Natural killer cell (primary cell): ENCODE results near the gene ATXN1. TPM values are rescaled to one million over a fixed set of nuclear protein-coding genes. Genes with fewer than 3 reads are reported as not detected.
A peak's percentile ranks its signal among the peaks of the same experiment; 100 is the strongest.

Experiments
- ATAC-seq, 3 donors: fragments of 150-1000 bp in 2 of 3; fragments of 200-7000 bp in 1 of 3; cut with Tn5 transposase; 1 replicate in 1 of 3; 2 replicates in 2 of 3; pipeline ENCODE4 v1.10.0; 2021; ENCODE audit warnings: mild to moderate bottlenecking in 2 of 3, moderate library complexity in 2 of 3
- DNase-seq, 2 donors: peaks; one replicate each; pipeline versions ENCODE4 v3.0.0 to v3.0.0-alpha.2; 2013 to 2021; ENCODE audit warnings: mixed read lengths in 1 of 2
- H3K27ac ChIP-seq: one replicate; pipeline ENCODE4 v1.5.1; 2013; ENCODE audit warnings: mild to moderate bottlenecking, low read length
- H3K27me3 ChIP-seq: one replicate; pipeline ENCODE4 v1.6.1; 2013; ENCODE audit warnings: low read length; ENCODE audit not compliant: control insufficient read depth, insufficient read depth
- H3K36me3 ChIP-seq: one replicate; pipeline ENCODE4 v1.6.1; 2013; ENCODE audit warnings: low read length; ENCODE audit not compliant: control insufficient read depth, insufficient read depth
- H3K4me1 ChIP-seq: one replicate; pipeline ENCODE4 v1.6.1; 2013; ENCODE audit warnings: low read length; ENCODE audit not compliant: control insufficient read depth, insufficient read depth
- H3K4me3 ChIP-seq: one replicate; pipeline ENCODE4 v1.5.1; 2013; ENCODE audit warnings: low read length
- H3K9me3 ChIP-seq: one replicate; pipeline ENCODE4 v1.6.1; 2013; ENCODE audit warnings: low read length; ENCODE audit not compliant: control insufficient read depth, insufficient read depth
- H3K27ac Mint-ChIP-seq, 2 donors: one replicate each; pipeline ENCODE4 v1.8.0; 2022; ENCODE audit warnings: mild to moderate bottlenecking in 2 of 2, mixed read lengths in 2 of 2, moderate library complexity in 1 of 2
- H3K27me3 Mint-ChIP-seq, 2 donors: one replicate each; pipeline ENCODE4 v1.8.0; 2022; ENCODE audit warnings: low read depth in 2 of 2, mixed read lengths in 2 of 2
- H3K36me3 Mint-ChIP-seq: one replicate; pipeline ENCODE4 v1.8.0; 2022; ENCODE audit warnings: mixed read lengths
- H3K4me1 Mint-ChIP-seq, 2 donors: one replicate each; pipeline ENCODE4 v1.8.0; 2022; ENCODE audit warnings: mixed read lengths in 2 of 2
- H3K4me3 Mint-ChIP-seq: one replicate; pipeline ENCODE4 v1.8.0; 2022; ENCODE audit warnings: mild to moderate bottlenecking, moderate library complexity, mixed read lengths
- H3K9me3 Mint-ChIP-seq, 2 donors: one replicate each; pipeline ENCODE4 v1.8.0; 2022; ENCODE audit warnings: mixed read lengths in 2 of 2
- WGBS: methylation state at CpG from one replicate; pipeline ENCODE4 v1.1.7; 2013; ENCODE audit warnings: missing lambda C conversion rate; ENCODE audit not compliant: insufficient coverage; 5-methylcytosine and 5-hydroxymethylcytosine counted together
- intact Hi-C: fragments of 100-400 bp; cut with micrococcal nuclease; formaldehyde crosslinking; loops from one replicate; pipeline ENCODE4 v1.14.2; 2022
- total RNA-seq, 4 donors: library from RNA; stranded (reverse); fragments of 120-200 nt in 1 of 4; gene quantifications; one replicate each; pipeline versions ENCODE4 v1.2.3 to v1.2.4, GENCODE V29; 2013 to 2022
- TF ChIP-seq, protein P1 (sequence below): fragments of 200-600 bp; IDR thresholded peaks from one replicate; pipeline ENCODE4 v1.8.0; 2022; ENCODE audit warnings: antibody characterized with exemption

Gene ATXN1
- total RNA-seq, 3 donors from 2014 or later (not counting 1 experiment from before 2014, with no cell fraction given): 90.4 to 120 (median 97.9) TPM

DNA sequence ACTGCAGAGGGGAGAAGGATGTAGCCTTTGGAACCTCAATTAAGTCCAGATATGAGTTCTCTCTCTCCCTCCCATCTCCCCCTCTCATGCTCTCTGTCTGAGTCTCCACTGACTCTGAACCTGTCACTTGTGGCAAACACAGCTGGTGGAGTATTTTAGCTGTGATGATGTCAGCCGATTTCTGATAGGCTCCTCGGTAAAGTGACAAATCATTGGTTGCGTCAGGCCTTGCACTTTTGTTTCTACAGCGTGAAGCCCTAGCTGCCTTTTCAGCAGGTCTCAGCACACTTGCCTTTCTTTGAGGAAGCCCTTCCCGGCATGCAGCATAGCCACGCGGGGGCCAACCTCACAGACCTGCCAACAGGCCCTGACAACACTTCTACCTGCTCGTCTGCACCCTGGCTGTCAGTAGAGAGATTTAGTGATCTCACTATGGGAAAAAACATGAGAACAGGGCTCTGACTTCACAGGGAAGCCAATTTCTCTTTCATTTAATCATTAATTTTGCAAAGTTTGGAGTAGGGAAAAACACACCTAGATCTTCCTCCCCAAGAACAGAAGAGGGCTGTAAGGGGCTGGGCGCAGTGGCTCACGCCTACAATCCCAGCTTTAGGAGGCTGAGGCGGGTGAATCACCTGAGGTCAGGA, 438.5 kb downstream of the ATXN1 start:
- Mint-ChIP-seq H3K36me3 (no peaks in the 10 kb centered on the region), H3K27me3 (no peaks in the 10 kb centered on the region), H3K9me3 (no peaks in the 10 kb centered on the region), H3K4me1 (peaks cover 58 to 64% of the 10 kb centered on the region in 2 donors), H3K27ac (peak overlapping the region; percentile 94 to 95), H3K4me3 (peak overlapping the region; percentile 66)
- peak overlapping the region; percentile 79 for H3K27ac ChIP-seq
- H3K27me3 ChIP-seq: no peaks in the 10 kb centered on the region
- H3K4me1 ChIP-seq: peaks cover 66% of the 10 kb centered on the region
- TF ChIP-seq, protein P1, sequence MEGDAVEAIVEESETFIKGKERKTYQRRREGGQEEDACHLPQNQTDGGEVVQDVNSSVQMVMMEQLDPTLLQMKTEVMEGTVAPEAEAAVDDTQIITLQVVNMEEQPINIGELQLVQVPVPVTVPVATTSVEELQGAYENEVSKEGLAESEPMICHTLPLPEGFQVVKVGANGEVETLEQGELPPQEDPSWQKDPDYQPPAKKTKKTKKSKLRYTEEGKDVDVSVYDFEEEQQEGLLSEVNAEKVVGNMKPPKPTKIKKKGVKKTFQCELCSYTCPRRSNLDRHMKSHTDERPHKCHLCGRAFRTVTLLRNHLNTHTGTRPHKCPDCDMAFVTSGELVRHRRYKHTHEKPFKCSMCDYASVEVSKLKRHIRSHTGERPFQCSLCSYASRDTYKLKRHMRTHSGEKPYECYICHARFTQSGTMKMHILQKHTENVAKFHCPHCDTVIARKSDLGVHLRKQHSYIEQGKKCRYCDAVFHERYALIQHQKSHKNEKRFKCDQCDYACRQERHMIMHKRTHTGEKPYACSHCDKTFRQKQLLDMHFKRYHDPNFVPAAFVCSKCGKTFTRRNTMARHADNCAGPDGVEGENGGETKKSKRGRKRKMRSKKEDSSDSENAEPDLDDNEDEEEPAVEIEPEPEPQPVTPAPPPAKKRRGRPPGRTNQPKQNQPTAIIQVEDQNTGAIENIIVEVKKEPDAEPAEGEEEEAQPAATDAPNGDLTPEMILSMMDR: no peak
- intact Hi-C loops: loop anchor here (1.0 to 5.0 kb wide), 5 partner anchors 10 to 440 kb away; partner anchors contain the start of gene MYLIP
- DNase-seq: peak; percentile 68 to 92
- H3K4me3 ChIP-seq: no peak overlapping the region
- ATAC-seq: peak; percentile 67 to 85 (median 82)
- no peaks in the 10 kb centered on the region for H3K9me3 ChIP-seq
- WGBS: 30% methylated on average over 11 of the region's 11 CpGs
- peaks cover 4% of the 10 kb centered on the region for H3K36me3 ChIP-seq

DNA sequence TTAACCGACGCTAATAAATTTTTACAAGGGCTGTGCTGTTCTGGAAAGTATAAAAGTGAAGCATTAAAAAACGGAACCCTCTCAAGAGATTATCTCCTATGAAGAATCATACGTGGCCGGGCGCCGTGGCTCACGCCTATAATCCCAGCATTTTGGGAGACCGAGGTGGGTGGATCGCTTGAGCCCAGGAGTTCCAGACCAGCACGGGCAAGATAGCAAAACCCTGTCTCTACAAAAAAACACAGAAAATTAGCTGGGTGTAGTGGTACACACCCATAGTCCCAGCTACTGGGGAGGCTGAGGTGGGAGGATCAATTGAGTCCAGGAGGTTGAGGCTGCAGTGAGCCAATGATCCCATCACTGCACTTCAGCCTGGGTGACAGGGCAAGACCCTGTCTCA, 439.4 kb downstream of the ATXN1 start:
- no peak for DNase-seq
- Mint-ChIP-seq H3K4me3 (no peak overlapping the region), H3K4me1 (peaks cover 66 to 74% of the 10 kb centered on the region in 2 donors), H3K9me3 (no peaks in the 10 kb centered on the region), H3K36me3 (no peaks in the 10 kb centered on the region), H3K27ac (peak overlapping the region; percentile 94 to 95), H3K27me3 (no peaks in the 10 kb centered on the region)
- H3K27me3 ChIP-seq: no peaks in the 10 kb centered on the region
- peaks cover 4% of the 10 kb centered on the region for H3K36me3 ChIP-seq
- H3K4me3 ChIP-seq: no peak overlapping the region
- intact Hi-C loops: loop anchor here (1.0 to 5.0 kb wide), 5 partner anchors 10 to 441 kb away; partner anchors contain the start of gene MYLIP
- WGBS: 97% methylated on average over 11 of the region's 11 CpGs
- TF ChIP-seq, protein P1: no peak
- no peak for ATAC-seq
- H3K4me1 ChIP-seq: peaks cover 70% of the 10 kb centered on the region
- no peaks in the 10 kb centered on the region for H3K9me3 ChIP-seq
- H3K27ac ChIP-seq: no peak overlapping the region

DNA sequence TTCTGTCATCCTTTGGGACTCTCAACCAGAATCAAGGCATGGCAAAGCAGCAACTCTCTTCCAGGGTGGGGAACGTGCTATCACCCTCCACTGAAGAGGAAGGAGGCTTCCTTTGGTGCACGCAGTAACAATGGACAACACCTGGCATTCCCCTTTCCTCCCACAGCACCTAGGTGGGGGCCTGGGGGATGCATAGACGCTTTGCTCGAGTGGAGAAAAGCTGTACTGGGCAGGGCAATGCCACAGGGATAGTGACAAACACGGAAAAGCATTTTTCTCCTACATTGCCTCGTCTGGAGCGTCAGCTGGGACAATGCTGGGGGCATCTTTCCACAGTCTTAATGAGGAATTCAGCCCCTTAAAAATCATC, 439.9 kb downstream of the ATXN1 start:
- Histone ChIP-seq H3K27me3 (no peaks in the 10 kb centered on the region), H3K9me3 (no peaks in the 10 kb centered on the region), H3K36me3 (peaks cover 2% of the 10 kb centered on the region), H3K4me3 (no peak overlapping the region), H3K27ac (peak overlapping the region; percentile 77), H3K4me1 (peaks cover 75% of the 10 kb centered on the region)
- H3K27me3 Mint-ChIP-seq: no peaks in the 10 kb centered on the region
- no peak overlapping the region for H3K4me3 Mint-ChIP-seq
- H3K9me3 Mint-ChIP-seq: no peaks in the 10 kb centered on the region
- intact Hi-C loops: loop anchor here (5.0 kb wide), 1 partner anchor 101 kb away; no protein-coding TSS in a partner anchor
- TF ChIP-seq, protein P1: no peak
- 85% methylated on average over 6 of the region's 7 CpGs for WGBS
- no peaks in the 10 kb centered on the region for H3K36me3 Mint-ChIP-seq
- peaks cover 68 to 75% of the 10 kb centered on the region in 2 donors for H3K4me1 Mint-ChIP-seq
- DNase-seq: no peak
- H3K27ac Mint-ChIP-seq: peak overlapping the region; percentile 94 to 95
- ATAC-seq: no peak
